H9 (cell line): ENCODE measurements around the gene RAPH1. TPM values are rescaled to one million over a fixed set of nuclear protein-coding genes. Genes with fewer than 3 reads are reported as not detected.

Experiments
- DNase-seq: peaks from one replicate; pipeline ENCODE4 v3.0.0-alpha.2; 2017
- H2AFZ ChIP-seq: one replicate; pipeline ENCODE4 v1.6.1; 2013; ENCODE audit warnings: mild to moderate bottlenecking, low read length, control low read depth, moderate library complexity
- H2AK5ac ChIP-seq: 2 replicates; pipeline ENCODE4 v1.6.1; 2013; ENCODE audit warnings: low read length, control low read depth, mixed read lengths; ENCODE audit not compliant: insufficient read length
- H2BK120ac ChIP-seq: one replicate; pipeline ENCODE4 v1.6.1; 2013; ENCODE audit warnings: low read depth, mild to moderate bottlenecking, low read length, control low read depth, inconsistent platforms; ENCODE audit not compliant: poor library complexity, severe bottlenecking
- H2BK12ac ChIP-seq: 2 replicates; pipeline ENCODE4 v1.6.1; 2013; ENCODE audit warnings: low read length, control low read depth, mixed read lengths, low read depth; ENCODE audit not compliant: insufficient read length
- H2BK15ac ChIP-seq: 2 replicates; pipeline ENCODE4 v1.6.1; 2013; ENCODE audit warnings: low read depth, low read length, control low read depth
- H2BK20ac ChIP-seq: one replicate; pipeline ENCODE4 v1.6.1; 2013; ENCODE audit warnings: low read depth, mild to moderate bottlenecking, low read length, control low read depth, inconsistent platforms; ENCODE audit not compliant: poor library complexity, severe bottlenecking
- H2BK5ac ChIP-seq: 2 replicates; pipeline ENCODE4 v1.6.1; 2013; ENCODE audit warnings: low read length, control low read depth, mixed read lengths; ENCODE audit not compliant: insufficient read length
- H3K14ac ChIP-seq: 2 replicates; pipeline ENCODE4 v1.6.1; 2013; ENCODE audit warnings: low read length, control low read depth; ENCODE audit not compliant: insufficient read depth
- H3K18ac ChIP-seq: 2 replicates; pipeline ENCODE4 v1.6.1; 2013; ENCODE audit warnings: low read depth, mild to moderate bottlenecking, mixed read lengths, low read length, control low read depth; ENCODE audit not compliant: insufficient read length
- H3K23ac ChIP-seq: 2 replicates; pipeline ENCODE4 v1.6.1; 2013; ENCODE audit warnings: low read length, control low read depth, mixed read lengths, low read depth; ENCODE audit not compliant: insufficient read length
- H3K23me2 ChIP-seq: 2 replicates; pipeline ENCODE4 v1.6.1; 2013; ENCODE audit warnings: low read depth, mild to moderate bottlenecking, mixed read lengths, low read length, control low read depth; ENCODE audit not compliant: insufficient read length, poor library complexity, severe bottlenecking
- H3K27ac ChIP-seq: 2 replicates; pipeline ENCODE4 v1.5.1; 2013; ENCODE audit warnings: low read length, control low read depth, mixed read lengths, low read depth; ENCODE audit not compliant: insufficient read length
- H3K27me3 ChIP-seq: 2 replicates; pipeline ENCODE4 v1.6.1; 2013; ENCODE audit warnings: low read length, control low read depth, inconsistent platforms; ENCODE audit not compliant: insufficient read depth
- H3K4ac ChIP-seq: 2 replicates; pipeline ENCODE4 v1.6.1; 2013; ENCODE audit warnings: low read depth, mild to moderate bottlenecking, control low read depth, inconsistent platforms, low read length, moderate library complexity
- H3K4me1 ChIP-seq: 2 replicates; pipeline ENCODE4 v1.6.1; 2013; ENCODE audit warnings: low read length, control low read depth, inconsistent platforms; ENCODE audit not compliant: insufficient read depth
- H3K4me2 ChIP-seq: 2 replicates; pipeline ENCODE4 v1.6.1; 2013; ENCODE audit warnings: low read length, control low read depth, mixed read lengths; ENCODE audit not compliant: insufficient read length, insufficient read depth
- H3K56ac ChIP-seq: 2 replicates; pipeline ENCODE4 v1.6.1; 2013; ENCODE audit warnings: low read depth, mild to moderate bottlenecking, mixed read lengths, low read length, control low read depth; ENCODE audit not compliant: insufficient read length
- H3K79me1 ChIP-seq: 2 replicates; pipeline ENCODE4 v1.6.1; 2013; ENCODE audit warnings: low read depth, mild to moderate bottlenecking, moderate library complexity, low read length, control low read depth, inconsistent platforms; ENCODE audit not compliant: insufficient read depth, poor library complexity, severe bottlenecking
- H3K79me2 ChIP-seq: 2 replicates; pipeline ENCODE4 v1.6.1; 2013; ENCODE audit warnings: low read length, control low read depth, inconsistent platforms; ENCODE audit not compliant: insufficient read depth
- H3K9ac ChIP-seq: 2 replicates; pipeline ENCODE4 v1.6.1; 2013; ENCODE audit warnings: low read length, control low read depth, mixed read lengths; ENCODE audit not compliant: insufficient read length; ENCODE audit errors: extremely low read depth
- H3K9me3 ChIP-seq: one replicate; pipeline ENCODE4 v1.6.1; 2013; ENCODE audit warnings: low read depth, low read length, inconsistent platforms; ENCODE audit not compliant: control insufficient read depth
- H3T11ph ChIP-seq: one replicate; pipeline ENCODE4 v1.6.1; 2013; ENCODE audit warnings: mild to moderate bottlenecking, low read length, control low read depth, inconsistent platforms
- H4K20me1 ChIP-seq: one replicate; pipeline ENCODE4 v1.6.1; 2013; ENCODE audit not compliant: control insufficient read depth, insufficient read length, insufficient read depth
- H4K5ac ChIP-seq: 2 replicates; pipeline ENCODE4 v1.6.1; 2013; ENCODE audit warnings: low read depth, mild to moderate bottlenecking, mixed read lengths, low read length, control low read depth; ENCODE audit not compliant: insufficient read length
- H4K8ac ChIP-seq: replicated peaks from 2 replicates; pipeline ENCODE4 v1.6.1; 2013; ENCODE audit warnings: low read length, control low read depth, mixed read lengths, low read depth; ENCODE audit not compliant: insufficient read length
- H4K91ac ChIP-seq: 2 replicates; pipeline ENCODE4 v1.6.1; 2013; ENCODE audit warnings: low read depth, mild to moderate bottlenecking, moderate library complexity, mixed read lengths, low read length, control low read depth; ENCODE audit not compliant: insufficient read length
- H3K27ac Mint-ChIP-seq, 3 experiments: 2 replicates in 2 of 3; 3 replicates in 1 of 3; pipeline ENCODE4 v1.8.0; 2020 to 2021; ENCODE audit warnings: mixed read lengths in 3 of 3, mild to moderate bottlenecking in 1 of 3, moderate library complexity in 1 of 3
- H3K27me3 Mint-ChIP-seq: 2 replicates; pipeline ENCODE4 v1.8.0; 2021; ENCODE audit warnings: low read depth, mild to moderate bottlenecking, moderate library complexity, mixed read lengths
- H3K36me3 Mint-ChIP-seq, 3 experiments: 2 replicates in 2 of 3; 3 replicates in 1 of 3; pipeline ENCODE4 v1.8.0; 2020 to 2021; ENCODE audit warnings: low read depth in 3 of 3, mixed read lengths in 3 of 3; ENCODE audit not compliant: insufficient read depth in 1 of 3
- H3K4me1 Mint-ChIP-seq, 2 experiments: 2 replicates each; pipeline ENCODE4 v1.8.0; 2020; ENCODE audit warnings: mixed read lengths in 2 of 2
- H3K4me3 Mint-ChIP-seq, 2 experiments: 2 replicates in 1 of 2; 3 replicates in 1 of 2; pipeline ENCODE4 v1.8.0; 2020 to 2021; ENCODE audit warnings: mild to moderate bottlenecking in 2 of 2, mixed read lengths in 2 of 2, moderate library complexity in 1 of 2
- H3K9me3 Mint-ChIP-seq, 2 experiments: 2 replicates in 1 of 2; 3 replicates in 1 of 2; pipeline ENCODE4 v1.8.0; 2020; ENCODE audit warnings: mild to moderate bottlenecking in 2 of 2, mixed read lengths in 2 of 2, moderate library complexity in 1 of 2
- WGBS: extraction: QIAGEN DNeasy Blood & Tissue Kit; methylation state at CpG from one replicate; pipeline ENCODE4 v1.1.7; 2013; ENCODE audit warnings: missing lambda C conversion rate, low lambda C conversion rate, mixed read lengths; ENCODE audit not compliant: insufficient read length; ENCODE audit errors: extremely low coverage; 5-methylcytosine and 5-hydroxymethylcytosine counted together
- total RNA-seq: library from RNA; stranded (reverse); gene quantifications from 2 replicates; pipeline ENCODE4 v1.2.1, GENCODE V29; 2021
- TF ChIP-seq, protein P1 (sequence below): fragments of 200-600 bp; sonication (generic); conservative IDR thresholded peaks from 3 replicates; pipeline ENCODE4 v1.8.0; 2021; ENCODE audit warnings: antibody characterized with exemption, mild to moderate bottlenecking

RAPH1 gene
- total RNA-seq, 1 experiment from 2014 or later: 17.1 TPM

DNA sequence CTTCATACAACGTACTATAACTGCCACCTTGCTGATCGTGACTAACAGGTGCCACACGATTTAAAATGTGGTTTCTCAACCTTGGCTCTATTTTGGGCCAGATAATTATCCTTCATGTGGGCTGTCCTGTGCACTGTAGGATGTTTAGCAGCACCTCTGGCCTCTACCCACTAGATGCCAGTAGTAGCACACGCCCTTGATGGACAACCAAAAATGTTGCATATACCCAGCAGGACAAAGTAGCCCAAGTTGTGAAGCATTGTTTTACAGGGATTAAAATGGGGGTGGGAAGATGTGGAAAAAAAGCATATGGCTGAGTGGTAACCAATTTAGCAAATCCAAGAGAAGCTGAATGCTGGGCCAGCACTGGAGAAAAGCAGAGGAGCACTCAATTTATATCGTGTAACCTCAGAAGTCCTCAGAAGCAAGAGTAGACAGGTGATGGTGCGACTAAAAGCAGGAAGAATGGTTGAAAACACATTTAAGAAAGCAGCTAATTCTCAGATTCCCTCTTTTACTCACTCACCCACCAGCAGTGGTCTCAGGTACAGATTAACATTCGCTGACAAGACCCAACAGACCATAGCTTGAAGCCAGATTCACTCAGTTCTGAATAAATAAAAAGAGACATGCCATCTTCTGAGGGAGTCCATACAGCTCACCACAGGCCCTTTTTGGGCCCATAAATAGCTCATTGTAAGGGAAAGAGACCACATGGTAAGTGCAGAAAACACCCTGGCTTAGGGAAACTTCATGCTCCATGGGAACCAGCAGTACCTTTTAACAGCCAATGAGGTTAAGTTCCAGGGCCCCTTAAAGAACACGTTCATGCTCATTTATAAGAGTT, 50.6 kb downstream of the RAPH1 start:
- Histone ChIP-seq H2BK5ac (no peak overlapping the region), H3K9me3 (no peaks in the 10 kb centered on the region), H4K5ac (no peak overlapping the region), H2BK12ac (no peak overlapping the region), H3K27ac (no peak overlapping the region), H3K4me1 (no peaks in the 10 kb centered on the region), H2AFZ (no peak overlapping the region), H4K8ac (no peak overlapping the region), H3K14ac (no peak overlapping the region), H2BK120ac (no peak overlapping the region), H3T11ph (no peak overlapping the region), H4K91ac (no peak overlapping the region), H3K27me3 (no peaks in the 10 kb centered on the region), H3K9ac (no peak overlapping the region), H3K18ac (no peak overlapping the region), H3K4ac (no peak overlapping the region), H2AK5ac (no peak overlapping the region), H4K20me1 (no peaks in the 10 kb centered on the region), H2BK20ac (no peak overlapping the region), H3K79me1 (no peaks in the 10 kb centered on the region), H3K23ac (no peak overlapping the region), H3K23me2 (no peaks in the 10 kb centered on the region), H3K4me2 (no peak overlapping the region), H3K79me2 (no peaks in the 10 kb centered on the region), H2BK15ac (no peak overlapping the region), H3K56ac (no peak overlapping the region)
- DNase-seq: peak; percentile 33
- peaks cover 8% of the 10 kb centered on the region in 2 experiments for H3K4me1 Mint-ChIP-seq
- peak overlapping the region; percentile 86 to 97 (median 88); a peak in 6 of 7 replicates for H3K27ac Mint-ChIP-seq
- peak overlapping the region in 1 of 2 experiments; percentile 25; a peak in 2 of 5 replicates for H3K4me3 Mint-ChIP-seq
- peaks cover 2 to 10% (median 5%) of the 10 kb centered on the region in 3 experiments; a peak in 4 of 7 replicates for H3K36me3 Mint-ChIP-seq
- H3K27me3 Mint-ChIP-seq: no peaks in the 10 kb centered on the region
- H3K9me3 Mint-ChIP-seq: no peaks in the 10 kb centered on the region
- TF ChIP-seq, protein P1, sequence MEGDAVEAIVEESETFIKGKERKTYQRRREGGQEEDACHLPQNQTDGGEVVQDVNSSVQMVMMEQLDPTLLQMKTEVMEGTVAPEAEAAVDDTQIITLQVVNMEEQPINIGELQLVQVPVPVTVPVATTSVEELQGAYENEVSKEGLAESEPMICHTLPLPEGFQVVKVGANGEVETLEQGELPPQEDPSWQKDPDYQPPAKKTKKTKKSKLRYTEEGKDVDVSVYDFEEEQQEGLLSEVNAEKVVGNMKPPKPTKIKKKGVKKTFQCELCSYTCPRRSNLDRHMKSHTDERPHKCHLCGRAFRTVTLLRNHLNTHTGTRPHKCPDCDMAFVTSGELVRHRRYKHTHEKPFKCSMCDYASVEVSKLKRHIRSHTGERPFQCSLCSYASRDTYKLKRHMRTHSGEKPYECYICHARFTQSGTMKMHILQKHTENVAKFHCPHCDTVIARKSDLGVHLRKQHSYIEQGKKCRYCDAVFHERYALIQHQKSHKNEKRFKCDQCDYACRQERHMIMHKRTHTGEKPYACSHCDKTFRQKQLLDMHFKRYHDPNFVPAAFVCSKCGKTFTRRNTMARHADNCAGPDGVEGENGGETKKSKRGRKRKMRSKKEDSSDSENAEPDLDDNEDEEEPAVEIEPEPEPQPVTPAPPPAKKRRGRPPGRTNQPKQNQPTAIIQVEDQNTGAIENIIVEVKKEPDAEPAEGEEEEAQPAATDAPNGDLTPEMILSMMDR: peak; percentile 75
- WGBS: no CpG with 5 or more reads among the region's 8 CpGs
